GM12872 (cell line): ENCODE measurements around the gene SMPX.

Experiments used
- CTCF ChIP-seq: IDR thresholded peaks from 3 replicates; pipeline ENCODE4 v1.5.1; 2011; ENCODE audit warnings: low read depth, mild to moderate bottlenecking, low read length, moderate library complexity; ENCODE audit not compliant: insufficient read depth

SMPX gene

GRCh38 chrX:21781976-21782375, 24.1 kb upstream of the SMPX start:
- no peak for TF ChIP-seq CTCF

- TF ChIP-seq CTCF = no peak
These were observed 23.6 kb upstream of the SMPX start for GRCh38 chrX:21781525-21781924.

GRCh38 chrX:21779095-21779494, 21.2 kb upstream of the SMPX start:
- TF ChIP-seq CTCF = no peak

GRCh38 chrX:21778236-21778635, 20.3 kb upstream of the SMPX start:
- TF ChIP-seq CTCF = no peak

- no peak for TF ChIP-seq CTCF
These were observed 12.9 kb upstream of the SMPX start for GRCh38 chrX:21770631-21771321.

GRCh38 chrX:21766101-21766500, 8.2 kb upstream of the SMPX start:
- no peak for TF ChIP-seq CTCF

GRCh38 chrX:21764008-21764407, 6.1 kb upstream of the SMPX start:
- TF ChIP-seq CTCF = no peak
